ENCODE data around the gene DIAPH2. TPM values are rescaled to one million over a fixed set of nuclear protein-coding genes. Genes with fewer than 3 reads are reported as not detected.

Gene DIAPH2
- total and polyA plus RNA-seq, 2 of the 13 experiments (the other 11 are each of a cell fraction or from before 2014, with no cell fraction given): 2.1 to 8.5 TPM

DNA sequence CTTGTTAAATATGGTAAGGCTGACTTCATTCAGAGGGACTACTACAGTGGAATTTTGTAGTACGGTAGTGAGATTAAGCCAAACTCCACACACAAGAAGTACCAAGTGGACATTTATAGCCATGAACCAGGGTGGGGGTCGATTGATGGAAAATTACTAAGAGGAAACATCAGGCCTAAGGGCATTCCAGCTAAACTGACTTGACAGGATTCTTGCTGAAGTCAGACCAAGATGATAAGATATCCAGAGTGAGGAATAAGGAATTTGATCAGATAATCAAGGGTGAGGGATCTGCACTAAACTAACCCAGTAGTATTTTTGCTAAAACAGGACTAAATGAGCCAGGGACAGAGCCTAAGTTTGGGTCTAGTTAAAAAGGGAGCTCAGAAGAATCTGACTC, 796.6 kb downstream of the DIAPH2 start:
- no peak for DNase-seq (ENCODE audit: low spot score)

More for the DNA sequence above, 796.6 kb downstream of the DIAPH2 start:
- intact Hi-C loops (cut with micrococcal nuclease; ENCODE audit: unreplicated experiment) (no loop called here), in situ Hi-C loops (cut with HindIII; ENCODE audit: extremely low pct_ligation_motif_present, low pct_unique_long_range_greater_than_20kb) (no loop called here)
- TF ChIP-seq RNF2 (conservative IDR thresholded peaks at IDR 0.05; ENCODE audit: low read depth): no peak
- no peak for TF ChIP-seq MED1 (CRISPR knock-in tag; IDR thresholded peaks at IDR 0.05)
- TF ChIP-seq, protein P1, sequence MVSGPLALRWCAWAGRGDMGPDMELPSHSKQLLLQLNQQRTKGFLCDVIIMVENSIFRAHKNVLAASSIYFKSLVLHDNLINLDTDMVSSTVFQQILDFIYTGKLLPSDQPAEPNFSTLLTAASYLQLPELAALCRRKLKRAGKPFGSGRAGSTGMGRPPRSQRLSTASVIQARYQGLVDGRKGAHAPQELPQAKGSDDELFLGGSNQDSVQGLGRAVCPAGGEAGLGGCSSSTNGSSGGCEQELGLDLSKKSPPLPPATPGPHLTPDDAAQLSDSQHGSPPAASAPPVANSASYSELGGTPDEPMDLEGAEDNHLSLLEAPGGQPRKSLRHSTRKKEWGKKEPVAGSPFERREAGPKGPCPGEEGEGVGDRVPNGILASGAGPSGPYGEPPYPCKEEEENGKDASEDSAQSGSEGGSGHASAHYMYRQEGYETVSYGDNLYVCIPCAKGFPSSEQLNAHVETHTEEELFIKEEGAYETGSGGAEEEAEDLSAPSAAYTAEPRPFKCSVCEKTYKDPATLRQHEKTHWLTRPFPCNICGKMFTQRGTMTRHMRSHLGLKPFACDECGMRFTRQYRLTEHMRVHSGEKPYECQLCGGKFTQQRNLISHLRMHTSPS (CRISPR knock-in tag; IDR thresholded peaks at IDR 0.05; ENCODE audit: low read depth): no peak
- TF ChIP-seq ZNF672 (CRISPR knock-in tag; IDR thresholded peaks at IDR 0.05): no peak
- no peak for TF ChIP-seq ZNF10 (CRISPR knock-in tag; IDR thresholded peaks at IDR 0.05; ENCODE audit: borderline replicate concordance, low read depth)
- TF ChIP-seq ZNF383 (CRISPR knock-in tag; IDR thresholded peaks at IDR 0.05; ENCODE audit: borderline replicate concordance): no peak
- TF ChIP-seq, protein P2, sequence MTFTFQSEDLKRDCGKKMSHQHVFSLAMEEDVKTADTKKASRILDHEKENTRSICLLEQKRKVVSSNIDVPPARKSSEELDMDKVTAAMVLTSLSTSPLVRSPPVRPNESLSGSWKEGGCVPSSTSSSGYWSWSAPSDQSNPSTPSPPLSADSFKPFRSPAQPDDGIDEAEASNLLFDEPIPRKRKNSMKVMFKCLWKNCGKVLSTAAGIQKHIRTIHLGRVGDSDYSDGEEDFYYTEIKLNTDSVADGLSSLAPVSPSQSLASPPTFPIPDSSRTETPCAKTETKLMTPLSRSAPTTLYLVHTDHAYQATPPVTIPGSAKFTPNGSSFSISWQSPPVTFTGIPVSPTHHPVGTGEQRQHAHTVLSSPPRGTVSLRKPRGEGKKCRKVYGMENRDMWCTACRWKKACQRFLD (CRISPR knock-in tag; IDR thresholded peaks at IDR 0.05; ENCODE audit: borderline replicate concordance): no peak
- TF ChIP-seq EEA1 (CRISPR knock-in tag; IDR thresholded peaks at IDR 0.05; ENCODE audit: borderline replicate concordance): no peak
- no peak for TF ChIP-seq ZBTB20 (CRISPR knock-in tag; IDR thresholded peaks at IDR 0.05; ENCODE audit: borderline replicate concordance, low read depth)
- no peak for TF ChIP-seq ZNF720 (CRISPR knock-in tag; IDR thresholded peaks at IDR 0.05)
- TF ChIP-seq, protein P3, sequence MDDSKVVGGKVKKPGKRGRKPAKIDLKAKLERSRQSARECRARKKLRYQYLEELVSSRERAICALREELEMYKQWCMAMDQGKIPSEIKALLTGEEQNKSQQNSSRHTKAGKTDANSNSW (CRISPR knock-in tag; IDR thresholded peaks at IDR 0.05; ENCODE audit: borderline replicate concordance): no peak
- TF ChIP-seq ONECUT2 (CRISPR knock-in tag; IDR thresholded peaks at IDR 0.05): no peak
- TF ChIP-seq NR1H2 (CRISPR knock-in tag; IDR thresholded peaks at IDR 0.05; ENCODE audit: borderline replicate concordance, low read depth): no peak
- TF ChIP-seq, protein P4, sequence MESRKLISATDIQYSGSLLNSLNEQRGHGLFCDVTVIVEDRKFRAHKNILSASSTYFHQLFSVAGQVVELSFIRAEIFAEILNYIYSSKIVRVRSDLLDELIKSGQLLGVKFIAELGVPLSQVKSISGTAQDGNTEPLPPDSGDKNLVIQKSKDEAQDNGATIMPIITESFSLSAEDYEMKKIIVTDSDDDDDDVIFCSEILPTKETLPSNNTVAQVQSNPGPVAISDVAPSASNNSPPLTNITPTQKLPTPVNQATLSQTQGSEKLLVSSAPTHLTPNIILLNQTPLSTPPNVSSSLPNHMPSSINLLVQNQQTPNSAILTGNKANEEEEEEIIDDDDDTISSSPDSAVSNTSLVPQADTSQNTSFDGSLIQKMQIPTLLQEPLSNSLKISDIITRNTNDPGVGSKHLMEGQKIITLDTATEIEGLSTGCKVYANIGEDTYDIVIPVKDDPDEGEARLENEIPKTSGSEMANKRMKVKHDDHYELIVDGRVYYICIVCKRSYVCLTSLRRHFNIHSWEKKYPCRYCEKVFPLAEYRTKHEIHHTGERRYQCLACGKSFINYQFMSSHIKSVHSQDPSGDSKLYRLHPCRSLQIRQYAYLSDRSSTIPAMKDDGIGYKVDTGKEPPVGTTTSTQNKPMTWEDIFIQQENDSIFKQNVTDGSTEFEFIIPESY (CRISPR knock-in tag; IDR thresholded peaks at IDR 0.05): no peak
- TF ChIP-seq SMAD1 (CRISPR knock-in tag; IDR thresholded peaks at IDR 0.05; ENCODE audit: borderline replicate concordance, low read depth): no peak
- no peak for TF ChIP-seq ZNF232 (CRISPR knock-in tag; IDR thresholded peaks at IDR 0.05; ENCODE audit: borderline replicate concordance)
- TF ChIP-seq, protein P5, sequence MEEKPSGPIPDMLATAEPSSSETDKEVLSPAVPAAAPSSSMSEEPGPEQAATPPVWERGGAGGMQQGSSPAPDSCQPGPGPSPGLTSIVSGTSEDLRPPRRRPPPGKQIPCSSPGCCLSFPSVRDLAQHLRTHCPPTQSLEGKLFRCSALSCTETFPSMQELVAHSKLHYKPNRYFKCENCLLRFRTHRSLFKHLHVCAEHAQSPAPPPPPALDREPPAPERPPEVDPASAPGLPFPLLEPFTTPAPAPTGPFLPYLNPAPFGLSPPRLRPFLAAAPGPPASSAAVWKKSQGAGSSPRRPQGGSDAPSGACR (CRISPR knock-in tag; IDR thresholded peaks at IDR 0.05): no peak
- no peaks in the 10 kb centered on the region for H3K27me3 ChIP-seq (ENCODE audit: control insufficient read depth in 1 of 2, insufficient read depth in 2 of 2, low read length in 2 of 2)
- H3K9me3 ChIP-seq (ENCODE audit: low read length): no peaks in the 10 kb centered on the region
- H3K27ac ChIP-seq (ENCODE audit: extremely low read length, insufficient read depth, low read length): no peak overlapping the region
- ChIA-PET POLR2A (no interaction called here), CTCF (ENCODE audit: low intra/inter-chr PET ratio, low total read pairs) (no interaction called here)
- no TSS peak for BruUV-seq (replicated peaks)
- H3K79me2 ChIP-seq (ENCODE audit: insufficient read depth, low read length): no peaks in the 10 kb centered on the region
- H4K20me1 ChIP-seq (ENCODE audit: insufficient read depth, low read length): no peaks in the 10 kb centered on the region
- H3K4me3 ChIP-seq (replicated peaks in 1 of 3; ENCODE audit: insufficient read depth in 1 of 3, low read depth in 2 of 3, low read length in 3 of 3): no peak overlapping the region
- H3K4me1 ChIP-seq (ENCODE audit: insufficient read depth, low read length): no peaks in the 10 kb centered on the region
- no peak overlapping the region for H3K4me2 ChIP-seq (ENCODE audit: low read depth, low read length)
- FAIRE-seq: no peak
- no peak overlapping the region for H2AFZ ChIP-seq (ENCODE audit: low read length)
- no peak for ATAC-seq
- 51% methylated on average over 2 of the region's 2 CpGs for WGBS (ENCODE audit: low lambda C conversion rate)
- no peak overlapping the region for H3K9ac ChIP-seq (ENCODE audit: insufficient read depth, low read depth, low read length)
- no peaks in the 10 kb centered on the region for H3K36me3 ChIP-seq (replicated peaks in 1 of 2; ENCODE audit: control insufficient read depth in 1 of 2, insufficient read depth in 2 of 2, low read length in 2 of 2)

Measured in HepG2 (cell line).